Endothelial cell (in vitro differentiated cells): ENCODE results near the gene RARA. TPM values are rescaled to one million over a fixed set of nuclear protein-coding genes. Genes with fewer than 3 reads are reported as not detected.
A peak's percentile ranks its signal among the peaks of the same experiment; 100 is the strongest.

Experiments used
- DNase-seq: peaks from one replicate; pipeline ENCODE4 v3.0.0; 2021; ENCODE audit warnings: low spot score
- H3K27ac Mint-ChIP-seq: one replicate; pipeline ENCODE4 v1.8.0; 2021; ENCODE audit warnings: mixed read lengths, inconsistent platforms; ENCODE audit not compliant: unreplicated experiment
- H3K27me3 Mint-ChIP-seq: one replicate; pipeline ENCODE4 v1.8.0; 2021; ENCODE audit warnings: mild to moderate bottlenecking, moderate library complexity, mixed read lengths, inconsistent platforms; ENCODE audit not compliant: unreplicated experiment
- H3K36me3 Mint-ChIP-seq: one replicate; pipeline ENCODE4 v1.8.0; 2021; ENCODE audit warnings: mild to moderate bottlenecking, low read depth, mixed read lengths, inconsistent platforms; ENCODE audit not compliant: unreplicated experiment
- H3K4me1 Mint-ChIP-seq: one replicate; pipeline ENCODE4 v1.8.0; 2021; ENCODE audit warnings: mild to moderate bottlenecking, mixed read lengths, inconsistent platforms; ENCODE audit not compliant: unreplicated experiment
- H3K4me3 Mint-ChIP-seq: one replicate; pipeline ENCODE4 v1.8.0; 2021; ENCODE audit warnings: mild to moderate bottlenecking, mixed read lengths, inconsistent platforms; ENCODE audit not compliant: unreplicated experiment
- H3K9me3 Mint-ChIP-seq: one replicate; pipeline ENCODE4 v1.8.0; 2021; ENCODE audit warnings: mixed read lengths, inconsistent platforms; ENCODE audit not compliant: unreplicated experiment
- CTCF ChIP-seq: fragments of 200-600 bp; sonication (generic); IDR thresholded peaks from one replicate; pipeline ENCODE4 v1.5.0; 2021; ENCODE audit warnings: antibody characterized with exemption; ENCODE audit not compliant: unreplicated experiment
- total RNA-seq: library from RNA; stranded (reverse); fragmentation: NEBNext Ultra II Directional; extraction: Animal tissue kit (Norgen Biotek cat#: 25700); gene quantifications from one replicate; pipeline ENCODE4 v1.2.1, GENCODE V29; 2021; ENCODE audit not compliant: unreplicated experiment

RARA gene
- total RNA-seq, 1 donor from 2014 or later, result 42.8 TPM

GRCh38 chr17:40287159-40287493 lies 21.9 kb upstream of the RARA start:
- H3K27ac Mint-ChIP-seq, result peak overlapping the region; percentile 82
- peaks cover 3% of the 10 kb centered on the region for H3K36me3 Mint-ChIP-seq
- peak overlapping the region; percentile 95 for H3K4me3 Mint-ChIP-seq
- H3K27me3 Mint-ChIP-seq, result peaks cover 7% of the 10 kb centered on the region
- no peak for TF ChIP-seq CTCF
- H3K9me3 Mint-ChIP-seq, result no peaks in the 10 kb centered on the region
- DNase-seq, result no peak
- peaks cover 6% of the 10 kb centered on the region for H3K4me1 Mint-ChIP-seq

- Mint-ChIP-seq H3K36me3 (peaks cover 3% of the 10 kb centered on the region), H3K27me3 (peaks cover 7% of the 10 kb centered on the region)
Measured at GRCh38 chr17:40287494-40288369, 21.2 kb upstream of the RARA start, which contains the start of gene CDC6. Gene CDC6, plus strand, starts transcription at chr17:40287879. Its CDS starts 1,542 bp downstream, at chr17:40289421.

GRCh38 chr17:40290629-40291280 lies 18.2 kb upstream of the RARA start:
- DNase-seq, result peak; percentile 48
- peaks cover 10% of the 10 kb centered on the region for H3K4me1 Mint-ChIP-seq
- TF ChIP-seq CTCF, result peak; percentile 31
- H3K4me3 Mint-ChIP-seq, result no peak overlapping the region
- H3K9me3 Mint-ChIP-seq, result no peaks in the 10 kb centered on the region
- H3K36me3 Mint-ChIP-seq, result peaks cover 3% of the 10 kb centered on the region
- peaks cover 7% of the 10 kb centered on the region for H3K27me3 Mint-ChIP-seq
- H3K27ac Mint-ChIP-seq, result no peak overlapping the region

More at GRCh38 chr17:40287494-40288369, 21.2 kb upstream of the RARA start, which contains the start of gene CDC6:
- H3K4me3 Mint-ChIP-seq, result peak within 1 kb of the TSS; percentile 95
- H3K27ac Mint-ChIP-seq, result peak within 1 kb of the TSS; percentile 91
- peak; percentile 97 for DNase-seq
- peaks cover 6% of the 10 kb centered on the region for H3K4me1 Mint-ChIP-seq
- no peak for TF ChIP-seq CTCF
- no peaks in the 10 kb centered on the region for H3K9me3 Mint-ChIP-seq

- peaks cover 6% of the 10 kb centered on the region for H3K36me3 Mint-ChIP-seq
Measured at GRCh38 chr17:40291281-40291664, 17.7 kb upstream of the RARA start.

More at GRCh38 chr17:40291281-40291664, 17.7 kb upstream of the RARA start:
- no peak for DNase-seq
- Mint-ChIP-seq H3K27me3 (peaks cover 7% of the 10 kb centered on the region), H3K27ac (no peak overlapping the region), H3K4me3 (no peak overlapping the region), H3K9me3 (no peaks in the 10 kb centered on the region), H3K4me1 (peaks cover 10% of the 10 kb centered on the region)
- no peak for TF ChIP-seq CTCF
